ENCODE measurements around the gene C1QTNF3.

C1QTNF3 gene

GRCh38 chr5:34002629-34003328, 40.2 kb downstream of the C1QTNF3 start:
- Histone ChIP-seq H3K27ac (ENCODE audit: low read depth, low read length) (no peak overlapping the region), H3K27me3 (ENCODE audit: low read length) (no peaks in the 10 kb centered on the region), H4K20me1 (ENCODE audit: low read depth, low read length) (no peaks in the 10 kb centered on the region), H3K9me3 (ENCODE audit: insufficient read depth, low read length) (no peaks in the 10 kb centered on the region), H3K9me2 (replicated peaks; ENCODE audit: insufficient read depth, low read length) (no peaks in the 10 kb centered on the region), H3K9ac (ENCODE audit: low read length) (no peak overlapping the region), H3K36me3 (ENCODE audit: low read length) (no peaks in the 10 kb centered on the region), H3F3A (ENCODE audit: insufficient read depth) (no peaks in the 10 kb centered on the region), H2AFZ (ENCODE audit: low read depth, low read length, severe bottlenecking) (no peak overlapping the region), H3K79me2 (ENCODE audit: insufficient read depth, low read length) (no peaks in the 10 kb centered on the region), H3K4me3 (ENCODE audit: insufficient read depth, low read length, poor library complexity, severe bottlenecking) (no peak overlapping the region), H3K4me2 (ENCODE audit: low read depth, low read length, poor library complexity, severe bottlenecking) (no peak overlapping the region)
- TF ChIP-seq CTCF (IDR thresholded peaks at IDR 0.05; ENCODE audit: insufficient read depth, low read length, poor library complexity, severe bottlenecking) (no peak), EZH2phosphoT487 (conservative IDR thresholded peaks at IDR 0.05; ENCODE audit: low read length) (no peak)

DNA sequence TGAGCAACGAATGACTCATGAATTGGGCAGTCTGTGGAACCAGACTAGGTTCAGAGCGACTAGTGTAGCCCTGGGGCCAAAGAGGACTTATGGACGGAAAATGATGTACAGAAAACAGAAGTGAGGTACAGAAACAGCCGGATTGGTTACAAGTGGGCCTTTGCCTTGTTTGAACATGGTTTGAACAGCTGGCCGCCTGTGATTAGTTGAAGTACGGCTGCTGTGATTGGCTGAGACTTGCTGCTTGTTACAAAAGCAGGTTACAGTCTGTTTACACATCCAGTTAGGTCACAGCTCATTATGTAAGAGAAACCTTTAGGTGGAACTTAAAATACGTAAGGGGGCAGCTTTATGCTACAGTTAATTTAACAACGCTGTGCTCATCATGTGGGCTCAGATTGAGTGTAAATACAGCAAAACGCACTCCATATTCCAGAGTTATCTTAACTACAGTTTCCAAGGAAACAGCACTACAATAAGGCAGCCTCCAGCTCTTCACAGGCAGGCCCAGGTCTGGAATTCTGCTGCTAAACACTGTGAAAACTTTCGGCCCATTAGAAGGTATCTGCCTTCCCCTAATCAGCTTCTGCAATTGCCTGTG, 41.7 kb downstream of the C1QTNF3 start:
- Histone ChIP-seq H4K20me1 (ENCODE audit: low read depth, low read length) (no peaks in the 10 kb centered on the region), H3K9me2 (replicated peaks; ENCODE audit: insufficient read depth, low read length) (no peaks in the 10 kb centered on the region), H3K4me3 (ENCODE audit: insufficient read depth, low read length, poor library complexity, severe bottlenecking) (no peak overlapping the region), H3K27me3 (ENCODE audit: low read length) (no peaks in the 10 kb centered on the region), H3K4me2 (ENCODE audit: low read depth, low read length, poor library complexity, severe bottlenecking) (no peak overlapping the region), H2AFZ (ENCODE audit: low read depth, low read length, severe bottlenecking) (no peak overlapping the region), H3K9me3 (ENCODE audit: insufficient read depth, low read length) (no peaks in the 10 kb centered on the region), H3F3A (ENCODE audit: insufficient read depth) (no peaks in the 10 kb centered on the region), H3K27ac (ENCODE audit: low read depth, low read length) (no peak overlapping the region), H3K36me3 (ENCODE audit: low read length) (no peaks in the 10 kb centered on the region), H3K79me2 (ENCODE audit: insufficient read depth, low read length) (no peaks in the 10 kb centered on the region), H3K9ac (ENCODE audit: low read length) (no peak overlapping the region)
- TF ChIP-seq CTCF (IDR thresholded peaks at IDR 0.05; ENCODE audit: insufficient read depth, low read length, poor library complexity, severe bottlenecking) (no peak), EZH2phosphoT487 (conservative IDR thresholded peaks at IDR 0.05; ENCODE audit: low read length) (no peak)

GRCh38 chr5:33999978-34000377, 43.0 kb downstream of the C1QTNF3 start:
- Histone ChIP-seq H3K4me2 (ENCODE audit: low read depth, low read length, poor library complexity, severe bottlenecking) (no peak overlapping the region), H4K20me1 (ENCODE audit: low read depth, low read length) (no peaks in the 10 kb centered on the region), H3K9me3 (ENCODE audit: insufficient read depth, low read length) (no peaks in the 10 kb centered on the region), H2AFZ (ENCODE audit: low read depth, low read length, severe bottlenecking) (no peak overlapping the region), H3K9ac (ENCODE audit: low read length) (no peak overlapping the region), H3K9me2 (replicated peaks; ENCODE audit: insufficient read depth, low read length) (no peaks in the 10 kb centered on the region), H3K4me3 (ENCODE audit: insufficient read depth, low read length, poor library complexity, severe bottlenecking) (no peak overlapping the region), H3F3A (ENCODE audit: insufficient read depth) (no peaks in the 10 kb centered on the region), H3K27ac (ENCODE audit: low read depth, low read length) (no peak overlapping the region), H3K36me3 (ENCODE audit: low read length) (no peaks in the 10 kb centered on the region), H3K79me2 (ENCODE audit: insufficient read depth, low read length) (no peaks in the 10 kb centered on the region), H3K27me3 (ENCODE audit: low read length) (no peaks in the 10 kb centered on the region)
- TF ChIP-seq CTCF (IDR thresholded peaks at IDR 0.05; ENCODE audit: insufficient read depth, low read length, poor library complexity, severe bottlenecking) = no peak
- TF ChIP-seq EZH2phosphoT487 (conservative IDR thresholded peaks at IDR 0.05; ENCODE audit: low read length) = no peak
